HepG2 (cell line): Measurements from ENCODE around the gene CHID1. TPM values are rescaled to one million over a fixed set of nuclear protein-coding genes. Genes with fewer than 3 reads are reported as not detected.

Experiments
- ATAC-seq: fragments of 200-7000 bp; cut with Tn5 transposase; 3 replicates; pipeline ENCODE4 v1.9.1; 2020; ENCODE audit warnings: mild to moderate bottlenecking, moderate library complexity
- BruUV-seq: library from RNA; stranded (reverse); fragments of 400-500 nt; replicated peaks from 2 replicates; lab custom pipeline; 2021; lab: Mats Ljungman, UMichigan
- CTCF ChIA-PET: fragments of 300-600 bp; formaldehyde crosslinking; extraction: SDS; loops from one replicate; lab custom pipeline; 2021; ENCODE audit warnings: low total read pairs, inconsistent platforms, low intra/inter-chr PET ratio; lab: Yijun Ruan, JAX
- POLR2A ChIA-PET: fragments of 350-600 bp; sonication (Branson Sonifier 250); formaldehyde crosslinking; loops from one replicate; lab custom pipeline; 2020; ENCODE audit warnings: antibody characterized with exemption, inconsistent platforms; lab: Yijun Ruan, JAX
- DNase-seq: peaks from one replicate; pipeline ENCODE4 v3.0.0-alpha.2; 2015; ENCODE audit warnings: low spot score
- FAIRE-seq: peaks from 3 replicates; lab custom pipeline; 2011; peaks lifted over from hg19 to GRCh38; lab: Jason Lieb, UNC
- H2AFZ ChIP-seq: one replicate; pipeline ENCODE4 v1.6.1; 2011; ENCODE audit warnings: low read length, inconsistent platforms
- H3K27ac ChIP-seq: fragments of 300-600 bp; 3 replicates; pipeline ENCODE4 v1.8.0; 2011; ENCODE audit warnings: mixed run types, mild to moderate bottlenecking, mixed read lengths, low read length, inconsistent platforms; ENCODE audit not compliant: insufficient read depth; ENCODE audit errors: extremely low read length
- H3K27me3 ChIP-seq, 2 experiments: fragments of 200-600 bp in 1 of 2; 2 replicates in 1 of 2; 3 replicates in 1 of 2; pipeline versions ENCODE4 v1.6.0 to v1.8.0; 2011; ENCODE audit warnings: low read length in 2 of 2, mild to moderate bottlenecking in 2 of 2, moderate library complexity in 2 of 2, inconsistent platforms in 1 of 2; ENCODE audit not compliant: insufficient read depth in 2 of 2, control insufficient read depth in 1 of 2
- H3K36me3 ChIP-seq, 2 experiments: fragments of 200-600 bp in 1 of 2; replicated peaks in 1 of 2; 2 replicates in 1 of 2; 3 replicates in 1 of 2; pipeline versions ENCODE4 v1.5.1 to v1.8.0; 2011; ENCODE audit warnings: low read length in 2 of 2, inconsistent platforms in 1 of 2; ENCODE audit not compliant: insufficient read depth in 2 of 2, control insufficient read depth in 1 of 2
- H3K4me1 ChIP-seq: 2 replicates; pipeline ENCODE4 v1.5.1; 2012; ENCODE audit warnings: low read length, inconsistent platforms; ENCODE audit not compliant: insufficient read depth
- H3K4me2 ChIP-seq: 2 replicates; pipeline ENCODE4 v1.6.0; 2011; ENCODE audit warnings: low read depth, low read length, inconsistent platforms
- H3K4me3 ChIP-seq, 3 experiments: fragments of 200-600 bp in 1 of 3; sonication (generic), shearing (Covaris generic) in 1 of 3; replicated peaks in 1 of 3; 2 replicates each; pipeline ENCODE4 v1.5.1; 2011 to 2016; ENCODE audit warnings: low read length in 3 of 3, inconsistent platforms in 2 of 3, low read depth in 2 of 3, mild to moderate bottlenecking in 2 of 3, control low read depth in 1 of 3, mixed read lengths in 1 of 3; ENCODE audit not compliant: insufficient read depth in 1 of 3
- H3K79me2 ChIP-seq: one replicate; pipeline ENCODE4 v1.6.1; 2011; ENCODE audit warnings: low read length, inconsistent platforms; ENCODE audit not compliant: insufficient read depth
- H3K9ac ChIP-seq: 2 replicates; pipeline ENCODE4 v1.6.0; 2011; ENCODE audit warnings: mild to moderate bottlenecking, low read depth, low read length, inconsistent platforms; ENCODE audit not compliant: insufficient read depth
- H3K9me3 ChIP-seq: 2 replicates; pipeline ENCODE4 v1.5.1; 2012; ENCODE audit warnings: mild to moderate bottlenecking, low read length
- H4K20me1 ChIP-seq: 2 replicates; pipeline ENCODE4 v1.6.0; 2011; ENCODE audit warnings: inconsistent platforms, mild to moderate bottlenecking, low read length, moderate library complexity; ENCODE audit not compliant: insufficient read depth
- ETV6 ChIP-seq: sonication (generic); formaldehyde crosslinking; conservative IDR thresholded peaks from 2 replicates; pipeline ENCODE4 v1.4.0; 2020; ENCODE audit warnings: missing genetic modification reagents
- HOXA3 ChIP-seq: sonication (generic); formaldehyde crosslinking; IDR thresholded peaks from 2 replicates; pipeline ENCODE4 v1.5.0; 2020; ENCODE audit warnings: missing genetic modification reagents
- NFATC3 ChIP-seq: sonication (generic); formaldehyde crosslinking; IDR thresholded peaks from 2 replicates; pipeline ENCODE4 v1.5.1; 2020; ENCODE audit warnings: mild to moderate bottlenecking, missing genetic modification reagents
- PHF20 ChIP-seq: sonication (generic); formaldehyde crosslinking; IDR thresholded peaks from 2 replicates; pipeline ENCODE4 v1.5.0; 2020; ENCODE audit warnings: mild to moderate bottlenecking, missing genetic modification reagents
- SOX5 ChIP-seq: IDR thresholded peaks from 2 replicates; pipeline ENCODE4 v1.6.1; 2016; ENCODE audit warnings: borderline replicate concordance
- THAP11 ChIP-seq: IDR thresholded peaks from 2 replicates; pipeline ENCODE4 v1.6.1; 2016; ENCODE audit warnings: missing biosample characterization, missing genetic modification reagents
- YY1 ChIP-seq: IDR thresholded peaks from 2 replicates; pipeline ENCODE4 v1.6.1; 2011; ENCODE audit warnings: low read length, low read depth, moderate library complexity, mild to moderate bottlenecking; ENCODE audit not compliant: insufficient read depth, insufficient replicate concordance
- ZFYVE20 ChIP-seq: sonication (generic); formaldehyde crosslinking; IDR thresholded peaks from 2 replicates; pipeline ENCODE4 v1.8.0; 2023; ENCODE audit warnings: low read depth, mild to moderate bottlenecking, moderate library complexity, missing genetic modification reagents, borderline replicate concordance
- WGBS: methylation state at CpG from one replicate; pipeline ENCODE4 v1.1.6; 2017; ENCODE audit warnings: low lambda C conversion rate; 5-methylcytosine and 5-hydroxymethylcytosine counted together
- in situ Hi-C: cut with HindIII; loops from 2 replicates; pipeline ENCODE4 v1.10.0; 2017; ENCODE audit warnings: low pct_unique_long_range_greater_than_20kb; ENCODE audit not compliant: extremely low pct_ligation_motif_present
- intact Hi-C: fragments of 100-400 bp; cut with micrococcal nuclease; formaldehyde crosslinking; loops from one replicate; pipeline ENCODE4 v1.10.0; 2022; ENCODE audit not compliant: unreplicated experiment
- polyA plus RNA-seq, 8 experiments: library from polyadenylated mRNA; depleted of rRNA in 3 of 8; stranded (reverse) in 7 of 8; unstranded in 1 of 8; fragments of >200 nt; fragmentation: Illumina TruSeq in 4 of 8; extraction: Trizol in 4 of 8; gene quantifications; 2 replicates each; pipeline versions ENCODE4 v1.2.1 to v1.2.3, GENCODE V29; 2011 to 2016; ENCODE audit warnings: low read depth in 4 of 8, missing spikeins in 1 of 8, mixed read lengths in 1 of 8; ENCODE audit not compliant: insufficient read depth in 1 of 8
- total RNA-seq, 5 experiments: library from RNA; depleted of rRNA; stranded (reverse); fragments of >200 nt; fragmentation: Illumina TruSeq; extraction: Trizol; gene quantifications; 2 replicates each; pipeline ENCODE4 v1.2.3, GENCODE V29; 2016; ENCODE audit warnings: low read depth in 1 of 5
- TF ChIP-seq, protein P1 (sequence below): sonication (generic); formaldehyde crosslinking; IDR thresholded peaks from 2 replicates; pipeline ENCODE4 v1.4.0; 2020; ENCODE audit warnings: missing genetic modification reagents
- TF ChIP-seq, protein P2 (sequence below): IDR thresholded peaks from 2 replicates; pipeline ENCODE4 v1.6.1; 2012; ENCODE audit warnings: low read depth, low read length, improper control_type of control experiment

The CHID1 gene
- total and polyA plus RNA-seq, 2 of the 13 experiments (the other 11 are each of a cell fraction or from before 2014, with no cell fraction given): 65.1 to 93.6 TPM

DNA sequence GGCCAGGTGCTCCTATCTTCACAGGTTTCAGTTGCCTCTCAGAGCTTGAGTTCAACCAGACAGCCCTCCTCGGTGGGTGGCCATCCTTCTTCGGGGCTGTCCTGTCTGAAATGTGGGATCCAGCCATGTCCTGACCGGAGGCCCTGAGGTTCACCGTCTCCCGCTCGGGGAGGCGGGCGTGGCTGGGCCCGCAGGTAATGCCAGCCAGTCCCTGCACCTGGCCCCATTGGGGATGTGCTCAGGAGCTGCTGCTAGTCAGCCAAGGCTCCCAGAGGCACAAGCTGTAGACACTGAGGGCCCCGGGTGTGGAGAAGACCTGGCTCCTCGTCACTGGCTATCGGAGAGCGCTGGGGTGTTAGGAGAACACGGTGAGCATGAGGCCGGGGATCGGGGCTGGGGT, 35.4 kb downstream of the CHID1 start:
- ATAC-seq (no peak), FAIRE-seq (no peak), DNase-seq (no peak)
- Histone ChIP-seq H3K36me3 (peaks cover 6 to 11% of the 10 kb centered on the region in 2 experiments; a peak in 3 of 5 replicates), H3K9me3 (no peaks in the 10 kb centered on the region), H3K79me2 (no peaks in the 10 kb centered on the region), H3K4me3 (no peak overlapping the region), H3K4me1 (0 out of 2 replicates have a peak, but pooled peaks cover 3% of the 10 kb centered on the region), H3K27me3 (no peaks in the 10 kb centered on the region), H3K9ac (no peak overlapping the region), H4K20me1 (no peaks in the 10 kb centered on the region), H3K27ac (no peak overlapping the region), H2AFZ (no peak overlapping the region), H3K4me2 (no peak overlapping the region)
- ChIA-PET POLR2A (no interaction called here), CTCF (no interaction called here)
- BruUV-seq: no TSS peak
- intact Hi-C loops: no loop called here
- in situ Hi-C loops: no loop called here
- 100% methylated on average over 9 of the region's 16 CpGs for WGBS
- TF ChIP-seq HOXA3 (CRISPR knock-in tag): no peak
- TF ChIP-seq THAP11 (CRISPR knock-in tag): no peak
- TF ChIP-seq, protein P1, sequence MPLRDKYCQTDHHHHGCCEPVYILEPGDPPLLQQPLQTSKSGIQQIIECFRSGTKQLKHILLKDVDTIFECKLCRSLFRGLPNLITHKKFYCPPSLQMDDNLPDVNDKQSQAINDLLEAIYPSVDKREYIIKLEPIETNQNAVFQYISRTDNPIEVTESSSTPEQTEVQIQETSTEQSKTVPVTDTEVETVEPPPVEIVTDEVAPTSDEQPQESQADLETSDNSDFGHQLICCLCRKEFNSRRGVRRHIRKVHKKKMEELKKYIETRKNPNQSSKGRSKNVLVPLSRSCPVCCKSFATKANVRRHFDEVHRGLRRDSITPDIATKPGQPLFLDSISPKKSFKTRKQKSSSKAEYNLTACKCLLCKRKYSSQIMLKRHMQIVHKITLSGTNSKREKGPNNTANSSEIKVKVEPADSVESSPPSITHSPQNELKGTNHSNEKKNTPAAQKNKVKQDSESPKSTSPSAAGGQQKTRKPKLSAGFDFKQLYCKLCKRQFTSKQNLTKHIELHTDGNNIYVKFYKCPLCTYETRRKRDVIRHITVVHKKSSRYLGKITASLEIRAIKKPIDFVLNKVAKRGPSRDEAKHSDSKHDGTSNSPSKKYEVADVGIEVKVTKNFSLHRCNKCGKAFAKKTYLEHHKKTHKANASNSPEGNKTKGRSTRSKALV (CRISPR knock-in tag): no peak
- no peak for TF ChIP-seq PHF20
- TF ChIP-seq, protein P2, sequence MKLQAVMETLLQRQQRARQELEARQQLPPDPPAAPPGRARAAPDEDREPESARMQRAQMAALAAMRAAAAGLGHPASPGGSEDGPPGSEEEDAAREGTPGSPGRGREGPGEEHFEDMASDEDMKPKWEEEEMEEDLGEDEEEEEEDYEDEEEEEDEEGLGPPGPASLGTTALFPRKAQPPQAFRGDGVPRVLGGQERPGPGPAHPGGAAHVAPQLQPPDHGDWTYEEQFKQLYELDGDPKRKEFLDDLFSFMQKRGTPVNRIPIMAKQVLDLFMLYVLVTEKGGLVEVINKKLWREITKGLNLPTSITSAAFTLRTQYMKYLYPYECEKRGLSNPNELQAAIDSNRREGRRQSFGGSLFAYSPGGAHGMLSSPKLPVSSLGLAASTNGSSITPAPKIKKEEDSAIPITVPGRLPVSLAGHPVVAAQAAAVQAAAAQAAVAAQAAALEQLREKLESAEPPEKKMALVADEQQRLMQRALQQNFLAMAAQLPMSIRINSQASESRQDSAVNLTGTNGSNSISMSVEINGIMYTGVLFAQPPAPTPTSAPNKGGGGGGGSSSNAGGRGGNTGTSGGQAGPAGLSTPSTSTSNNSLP: no peak
- no peak for TF ChIP-seq NFATC3 (CRISPR knock-in tag)
- TF ChIP-seq ETV6 (CRISPR knock-in tag): no peak
- TF ChIP-seq ZFYVE20 (CRISPR knock-in tag): no peak
- no peak for TF ChIP-seq YY1
- TF ChIP-seq SOX5 (CRISPR knock-in tag): no peak
